ENCODE measurements around the gene CLBA1.

Gene CLBA1

GRCh38 chr14:104968541-104969401 lies 16.8 kb upstream of the CLBA1 start:
- DNase-seq (ENCODE audit: low spot score) = no peak

GRCh38 chr14:104969741-104970230 lies 15.8 kb upstream of the CLBA1 start:
- DNase-seq (ENCODE audit: low spot score) = no peak

- DNase-seq (ENCODE audit: low spot score) = peak; percentile 89
Measured at GRCh38 chr14:104970231-104971068, 15.1 kb upstream of the CLBA1 start.

GRCh38 chr14:104971447-104972240 lies 13.9 kb upstream of the CLBA1 start:
- DNase-seq (ENCODE audit: low spot score) = no peak

GRCh38 chr14:104972301-104973134 lies 13.1 kb upstream of the CLBA1 start:
- peak; percentile 74 for DNase-seq (ENCODE audit: low spot score)

GRCh38 chr14:104973135-104973384 lies 12.5 kb upstream of the CLBA1 start:
- DNase-seq (ENCODE audit: low spot score) = peak; percentile 92

GRCh38 chr14:104973385-104974145 lies 12.0 kb upstream of the CLBA1 start:
- DNase-seq (ENCODE audit: low spot score) = peak; percentile 64

GRCh38 chr14:104974146-104974541 lies 11.4 kb upstream of the CLBA1 start:
- DNase-seq (ENCODE audit: low spot score) = no peak

GRCh38 chr14:104974665-104975390 lies 10.8 kb upstream of the CLBA1 start:
- no peak for DNase-seq (ENCODE audit: low spot score)

- DNase-seq (ENCODE audit: low spot score) = no peak
Measured at GRCh38 chr14:104975481-104976197, 9.9 kb upstream of the CLBA1 start.

- DNase-seq (ENCODE audit: low spot score) = peak; percentile 75
Measured at GRCh38 chr14:104976198-104977007, 9.2 kb upstream of the CLBA1 start.

GRCh38 chr14:104977008-104977680 lies 8.4 kb upstream of the CLBA1 start:
- DNase-seq (ENCODE audit: low spot score) = no peak

- peak; percentile 90 for DNase-seq (ENCODE audit: low spot score)
Measured at GRCh38 chr14:104977681-104978653, 7.6 kb upstream of the CLBA1 start, which contains the start of gene AHNAK2. Gene AHNAK2, minus strand, starts transcription at chr14:104978374. Its CDS starts 137 bp downstream, at chr14:104978237.

GRCh38 chr14:104978746-104979691 lies 6.6 kb upstream of the CLBA1 start:
- DNase-seq (ENCODE audit: low spot score) = no peak
